PC-9 (cell line): ENCODE data around the gene NR3C1. TPM values are rescaled to one million over a fixed set of nuclear protein-coding genes. Genes with fewer than 3 reads are reported as not detected.

Experiments
- BruUV-seq: library from RNA; stranded (reverse); fragments of 400-500 nt; replicated peaks from 2 replicates; lab custom pipeline; 2021; lab: Mats Ljungman, UMichigan
- CTCF ChIA-PET: fragments of 300-600 bp; sonication (Branson Sonifier 250); formaldehyde crosslinking; loops from one replicate; lab custom pipeline; 2022; ENCODE audit warnings: antibody characterized with exemption; lab: Charles Lee
- POLR2A ChIA-PET: fragments of 300-600 bp; sonication (Branson Sonifier 250); formaldehyde crosslinking; loops from one replicate; lab custom pipeline; 2022; ENCODE audit warnings: antibody characterized with exemption; ENCODE audit not compliant: unreplicated experiment; lab: Charles Lee
- DNase-seq, 2 experiments: peaks; one replicate each; pipeline versions ENCODE4 v3.0.0 to v3.0.0-alpha.2; 2015 to 2022; ENCODE audit warnings: mixed read lengths in 1 of 2
- H2AFZ ChIP-seq: fragments of 200-600 bp; sonication (generic); 2 replicates; pipeline ENCODE4 v1.8.1; 2017; ENCODE audit warnings: antibody characterized with exemption
- H3F3A ChIP-seq: fragments of 200-600 bp; sonication (generic); 2 replicates; pipeline ENCODE4 v1.8.1; 2017; ENCODE audit warnings: antibody characterized with exemption, mild to moderate bottlenecking, low read depth; ENCODE audit not compliant: insufficient read depth
- H3K27ac ChIP-seq: fragments of 200-600 bp; sonication (generic); 2 replicates; pipeline ENCODE4 v1.6.1; 2016; ENCODE audit warnings: mixed run types
- H3K27me3 ChIP-seq: fragments of 200-600 bp; sonication (generic); 2 replicates; pipeline ENCODE4 v1.6.1; 2016; ENCODE audit warnings: low read depth, mixed run types; ENCODE audit not compliant: insufficient read depth
- H3K36me3 ChIP-seq: fragments of 200-600 bp; sonication (generic); 2 replicates; pipeline ENCODE4 v1.6.1; 2016; ENCODE audit warnings: low read depth, mixed run types
- H3K4me1 ChIP-seq: fragments of 200-600 bp; sonication (generic); replicated peaks from 2 replicates; pipeline ENCODE4 v1.6.1; 2016; ENCODE audit warnings: mixed run types; ENCODE audit not compliant: insufficient read depth
- H3K4me2 ChIP-seq: fragments of 200-600 bp; sonication (generic); 2 replicates; pipeline ENCODE4 v1.6.1; 2017; ENCODE audit warnings: mixed run types
- H3K4me3 ChIP-seq: fragments of 200-600 bp; sonication (generic); 2 replicates; pipeline ENCODE4 v1.6.1; 2016; ENCODE audit warnings: mixed run types
- H3K79me2 ChIP-seq: fragments of 200-600 bp; sonication (generic); 2 replicates; pipeline ENCODE4 v1.6.1; 2017; ENCODE audit warnings: low read depth, mixed run types
- H3K9me2 ChIP-seq: fragments of 200-600 bp; sonication (generic); 2 replicates; pipeline ENCODE4 v1.8.1; 2017; ENCODE audit warnings: mild to moderate bottlenecking; ENCODE audit not compliant: insufficient read depth
- H3K9me3 ChIP-seq: fragments of 200-600 bp; sonication (generic); 2 replicates; pipeline ENCODE4 v1.8.1; 2016; ENCODE audit warnings: low read depth; ENCODE audit not compliant: insufficient read depth
- H4K20me1 ChIP-seq: fragments of 200-600 bp; sonication (generic); 2 replicates; pipeline ENCODE4 v1.8.1; 2017; ENCODE audit not compliant: insufficient read depth
- EZH2 ChIP-seq: fragments of 200-600 bp; sonication (generic); IDR thresholded peaks from 2 replicates; pipeline ENCODE4 v1.8.0; 2017; ENCODE audit warnings: antibody characterized with exemption, low read depth
- intact Hi-C: fragments of 100-400 bp; cut with micrococcal nuclease; formaldehyde crosslinking; loops from one replicate; pipeline ENCODE4 v1.10.0; 2022; ENCODE audit not compliant: unreplicated experiment
- total RNA-seq: library from RNA; stranded (reverse); gene quantifications from 2 replicates; pipeline ENCODE4 v1.2.3, GENCODE V29; 2021
- TF ChIP-seq, protein P1 (sequence below): fragments of 200-600 bp; sonication (generic); conservative IDR thresholded peaks from 2 replicates; pipeline ENCODE4 v1.6.1; 2017; ENCODE audit warnings: mixed run types, antibody characterized with exemption, mild to moderate bottlenecking, moderate library complexity

The NR3C1 gene
- total RNA-seq, 1 experiment from 2014 or later: 52.8 TPM

DNA sequence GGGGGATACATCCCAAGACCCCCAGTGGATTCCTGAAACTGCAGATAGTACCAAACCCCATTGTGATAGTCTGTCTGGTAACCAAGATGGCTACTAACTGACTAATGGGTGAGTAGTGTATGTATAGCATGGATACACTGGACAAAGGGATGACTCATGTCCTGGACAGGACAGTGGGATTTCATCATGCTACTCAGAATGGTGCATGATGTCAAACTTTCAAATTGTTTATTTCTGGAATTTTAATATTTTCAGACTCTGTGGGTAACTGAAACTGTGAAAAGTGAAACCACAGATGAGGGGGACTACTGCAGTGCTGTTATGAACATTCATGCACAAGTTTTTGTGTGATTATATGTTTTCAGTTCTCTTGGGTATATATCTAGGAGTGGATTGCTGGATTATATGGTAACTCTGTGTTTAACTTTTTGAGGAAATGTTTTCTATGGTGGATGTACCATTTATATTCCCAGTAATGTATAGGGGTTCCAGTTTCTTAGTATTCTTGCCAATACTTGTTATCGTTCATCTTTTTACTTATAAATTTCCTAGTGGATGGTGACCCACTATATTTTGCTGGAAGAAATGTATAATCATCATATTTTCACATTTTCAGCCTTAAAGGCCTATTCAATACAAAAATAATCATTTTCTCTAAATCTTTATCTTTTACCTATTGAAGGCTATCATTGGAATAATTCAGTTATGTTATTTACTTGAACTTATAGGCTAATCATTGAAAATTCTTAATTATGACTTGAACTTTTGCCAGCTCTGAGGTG lies 140.9 kb downstream of the NR3C1 start:
- POLR2A ChIA-PET: no interaction called here
- H3K27me3 ChIP-seq: no peaks in the 10 kb centered on the region
- intact Hi-C loops: no loop called here
- TF ChIP-seq, protein P1, sequence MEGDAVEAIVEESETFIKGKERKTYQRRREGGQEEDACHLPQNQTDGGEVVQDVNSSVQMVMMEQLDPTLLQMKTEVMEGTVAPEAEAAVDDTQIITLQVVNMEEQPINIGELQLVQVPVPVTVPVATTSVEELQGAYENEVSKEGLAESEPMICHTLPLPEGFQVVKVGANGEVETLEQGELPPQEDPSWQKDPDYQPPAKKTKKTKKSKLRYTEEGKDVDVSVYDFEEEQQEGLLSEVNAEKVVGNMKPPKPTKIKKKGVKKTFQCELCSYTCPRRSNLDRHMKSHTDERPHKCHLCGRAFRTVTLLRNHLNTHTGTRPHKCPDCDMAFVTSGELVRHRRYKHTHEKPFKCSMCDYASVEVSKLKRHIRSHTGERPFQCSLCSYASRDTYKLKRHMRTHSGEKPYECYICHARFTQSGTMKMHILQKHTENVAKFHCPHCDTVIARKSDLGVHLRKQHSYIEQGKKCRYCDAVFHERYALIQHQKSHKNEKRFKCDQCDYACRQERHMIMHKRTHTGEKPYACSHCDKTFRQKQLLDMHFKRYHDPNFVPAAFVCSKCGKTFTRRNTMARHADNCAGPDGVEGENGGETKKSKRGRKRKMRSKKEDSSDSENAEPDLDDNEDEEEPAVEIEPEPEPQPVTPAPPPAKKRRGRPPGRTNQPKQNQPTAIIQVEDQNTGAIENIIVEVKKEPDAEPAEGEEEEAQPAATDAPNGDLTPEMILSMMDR: no peak
- TF ChIP-seq EZH2: no peak
- peak overlapping the region; percentile 8; the same call in 1 of the 2 replicates for H3K4me2 ChIP-seq
- no peak overlapping the region for H2AFZ ChIP-seq
- no peaks in the 10 kb centered on the region for H3K9me2 ChIP-seq
- CTCF ChIA-PET: no interaction called here
- peaks cover 3% of the 10 kb centered on the region; the same call in 1 of the 2 replicates for H3F3A ChIP-seq
- H3K27ac ChIP-seq: peak overlapping the region; percentile 55
- BruUV-seq: no TSS peak
- no peaks in the 10 kb centered on the region for H4K20me1 ChIP-seq
- H3K4me1 ChIP-seq: 0 out of 2 replicates have a peak, but pooled peaks cover 4% of the 10 kb centered on the region
- no peaks in the 10 kb centered on the region for H3K79me2 ChIP-seq
- H3K36me3 ChIP-seq: no peaks in the 10 kb centered on the region
- peak in 1 of 2 experiments; percentile 45 for DNase-seq
- 0 out of 2 replicates have a peak, but pooled peaks cover 5% of the 10 kb centered on the region for H3K9me3 ChIP-seq
- no peak overlapping the region for H3K4me3 ChIP-seq

DNA sequence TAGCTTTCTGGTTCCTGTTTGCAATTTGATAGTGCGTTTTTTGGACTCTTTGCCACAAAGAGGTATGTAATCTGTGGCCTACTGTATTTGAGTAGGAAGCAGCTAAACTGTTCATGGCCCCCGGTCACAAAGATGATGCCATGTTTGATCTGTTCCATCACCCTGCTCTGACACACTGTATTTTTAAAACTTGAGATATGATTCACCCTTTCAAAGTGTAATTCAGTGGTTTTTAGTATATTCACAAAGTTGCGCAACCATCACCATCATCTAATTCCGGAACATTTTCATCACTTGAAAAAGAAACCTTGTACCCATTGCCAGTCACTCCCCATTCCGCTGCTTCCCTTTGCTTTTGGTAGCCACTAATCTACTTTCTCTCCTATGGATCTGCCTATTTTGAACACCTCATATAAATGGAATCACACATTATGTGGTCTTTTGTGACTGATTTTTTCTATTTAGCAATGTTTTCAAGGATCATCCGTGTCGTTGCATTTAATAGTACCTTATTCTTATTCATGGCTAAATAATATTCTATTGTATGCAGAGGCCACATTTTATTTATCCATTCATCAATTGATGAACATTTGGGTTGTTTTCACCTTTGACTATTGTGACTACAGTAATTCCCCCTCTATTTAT lies 141.6 kb downstream of the NR3C1 start:
- no TSS peak for BruUV-seq
- Histone ChIP-seq H3K27ac (peak overlapping the region; percentile 55; the same call in 1 of the 2 replicates), H3K9me3 (0 out of 2 replicates have a peak, but pooled peaks cover 5% of the 10 kb centered on the region), H3K4me1 (0 out of 2 replicates have a peak, but pooled peaks cover 4% of the 10 kb centered on the region), H3K79me2 (no peaks in the 10 kb centered on the region), H4K20me1 (no peaks in the 10 kb centered on the region), H3K4me2 (peak overlapping the region; percentile 8; the same call in 1 of the 2 replicates), H2AFZ (peak overlapping the region; percentile 12; the same call in 1 of the 2 replicates), H3K36me3 (no peaks in the 10 kb centered on the region), H3K9me2 (no peaks in the 10 kb centered on the region), H3F3A (peaks cover 3% of the 10 kb centered on the region; the same call in 1 of the 2 replicates), H3K27me3 (no peaks in the 10 kb centered on the region), H3K4me3 (no peak overlapping the region)
- TF ChIP-seq EZH2: no peak
- TF ChIP-seq, protein P1: no peak
- DNase-seq: no peak
- ChIA-PET POLR2A (no interaction called here), CTCF (interaction anchor here (0.6 kb wide), 1 partner anchor 513 kb away, joined by 3 read pairs; no protein-coding TSS in a partner anchor)
- intact Hi-C loops: no loop called here

DNA sequence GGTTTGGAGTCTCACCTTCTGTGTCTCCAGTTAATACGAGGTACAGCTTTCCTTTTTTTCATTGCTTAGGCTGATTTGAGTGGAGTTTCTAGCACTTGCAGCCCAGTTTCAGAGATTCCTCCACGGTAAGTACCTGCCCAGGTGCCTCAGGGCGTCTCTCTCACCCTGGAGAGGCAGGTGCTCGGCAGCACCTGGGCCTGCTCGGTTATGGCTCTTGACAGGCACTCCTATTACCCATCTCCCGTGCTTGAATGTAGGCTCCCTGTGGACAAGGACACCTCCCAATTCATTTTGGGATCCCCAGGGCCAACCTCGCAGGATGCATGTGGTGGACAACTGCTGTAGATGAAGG lies 144.3 kb downstream of the NR3C1 start:
- no TSS peak for BruUV-seq
- intact Hi-C loops: no loop called here
- CTCF ChIA-PET: no interaction called here

More for the DNA sequence above, 144.3 kb downstream of the NR3C1 start:
- Histone ChIP-seq H3K79me2 (no peaks in the 10 kb centered on the region), H3K9me2 (no peaks in the 10 kb centered on the region), H3F3A (peaks cover 3% of the 10 kb centered on the region; the same call in 1 of the 2 replicates), H3K4me2 (no peak overlapping the region), H2AFZ (no peak overlapping the region), H4K20me1 (no peaks in the 10 kb centered on the region), H3K9me3 (0 out of 2 replicates have a peak, but pooled peaks cover 5% of the 10 kb centered on the region), H3K27me3 (no peaks in the 10 kb centered on the region), H3K4me1 (0 out of 2 replicates have a peak, but pooled peaks cover 4% of the 10 kb centered on the region), H3K27ac (no peak overlapping the region), H3K36me3 (no peaks in the 10 kb centered on the region), H3K4me3 (no peak overlapping the region)
- POLR2A ChIA-PET: no interaction called here
- TF ChIP-seq EZH2: no peak
- TF ChIP-seq, protein P1: no peak
- DNase-seq: no peak
